Testis (tissue), 3 donors: Measurements from ENCODE around the gene SLC35B2. TPM values are rescaled to one million over a fixed set of nuclear protein-coding genes. Genes with fewer than 3 reads are reported as not detected.

Experiments
- DNase-seq: peaks from one replicate; pipeline ENCODE4 v3.0.0-alpha.2; 2019
- H3K27ac ChIP-seq, 2 donors: fragments of 200-600 bp; sonication (generic); one replicate each; pipeline ENCODE4 v1.5.1; 2019
- H3K27me3 ChIP-seq: fragments of 200-600 bp; sonication (generic); one replicate; pipeline ENCODE4 v1.5.1; 2019
- H3K36me3 ChIP-seq: fragments of 200-600 bp; sonication (generic); one replicate; pipeline ENCODE4 v1.5.1; 2017; ENCODE audit warnings: low read depth; ENCODE audit errors: missing control alignments
- H3K4me1 ChIP-seq: fragments of 200-600 bp; sonication (generic); one replicate; pipeline ENCODE4 v1.5.1; 2019
- H3K4me3 ChIP-seq, 2 donors: fragments of 200-600 bp; sonication (generic); one replicate each; pipeline ENCODE4 v1.5.1; 2017 to 2019
- H3K9me3 ChIP-seq: fragments of 200-600 bp; sonication (generic); one replicate; pipeline ENCODE4 v1.5.1; 2017
- CTCF ChIP-seq, 3 experiments: fragments of 450-650 bp in 2 of 3; fragments of 200-600 bp in 1 of 3; sonication (generic) in 1 of 3; IDR thresholded peaks; one replicate each; pipeline ENCODE4 v1.5.1; 2016 to 2019; ENCODE audit warnings: antibody characterized with exemption in 3 of 3, mild to moderate bottlenecking in 2 of 3, moderate library complexity in 1 of 3
- POLR2A ChIP-seq: fragments of 450-650 bp; IDR thresholded peaks from one replicate; pipeline ENCODE4 v1.6.1; 2017; ENCODE audit warnings: antibody characterized with exemption, mild to moderate bottlenecking, moderate library complexity
- WGBS, 2 donors: methylation state at CpG; one replicate each; pipeline ENCODE4 v1.1.5; 2018; 5-methylcytosine and 5-hydroxymethylcytosine counted together
- intact Hi-C: fragments of 100-400 bp; cut with DNase I; formaldehyde crosslinking; loops from one replicate; pipeline ENCODE4 v1.15.1; 2023; ENCODE audit warnings: low total_unique reads
- polyA plus RNA-seq: library from polyadenylated mRNA; stranded (reverse); fragments of 350-450 nt; fragmentation: Illumina TruSeq; extraction: RNeasy Lipid Tissue Mini Kit (QIAGEN cat#74804); gene quantifications from one replicate; pipeline ENCODE4 v1.2.3, GENCODE V29; 2014; ENCODE audit warnings: low read depth, low replicate concordance; ENCODE audit not compliant: insufficient read depth
- total RNA-seq, 2 donors: library from RNA; depleted of rRNA; stranded (reverse); fragments of >200 nt; gene quantifications; one replicate each; pipeline ENCODE4 v1.2.3, GENCODE V29; 2016

Gene SLC35B2
- total and polyA plus RNA-seq, 3 donors from 2014 or later: 32.1 to 49.8 (median 42.4) TPM

- intact Hi-C loops: no loop called here
- Histone ChIP-seq H3K4me3 (peak within 1 kb of the TSS; percentile 100), H3K36me3 (no peaks in the 10 kb centered on the region), H3K27me3 (no peaks in the 10 kb centered on the region), H3K27ac (peak within 1 kb of the TSS; percentile 100), H3K4me1 (peaks cover 9% of the 10 kb centered on the region), H3K9me3 (no peaks in the 10 kb centered on the region)
- TF ChIP-seq POLR2A (peak; percentile 75), CTCF (IDR thresholded peaks at IDR 0.05) (peak in 2 of 3 experiments; percentile 16 to 27)
- 0 to 1% methylated on average over 32 to 33 of the region's 34 CpGs for WGBS, 2 donors
- peak; percentile 98 for DNase-seq
These were observed 10.5 kb downstream of the SLC35B2 start, which contains the start of gene HSP90AB1 for GRCh38 chr6:44246663-44247337. HSP90AB1 (plus strand) TSS chr6:44247101; CDS start chr6:44248630, 1,529 bp downstream.

DNA sequence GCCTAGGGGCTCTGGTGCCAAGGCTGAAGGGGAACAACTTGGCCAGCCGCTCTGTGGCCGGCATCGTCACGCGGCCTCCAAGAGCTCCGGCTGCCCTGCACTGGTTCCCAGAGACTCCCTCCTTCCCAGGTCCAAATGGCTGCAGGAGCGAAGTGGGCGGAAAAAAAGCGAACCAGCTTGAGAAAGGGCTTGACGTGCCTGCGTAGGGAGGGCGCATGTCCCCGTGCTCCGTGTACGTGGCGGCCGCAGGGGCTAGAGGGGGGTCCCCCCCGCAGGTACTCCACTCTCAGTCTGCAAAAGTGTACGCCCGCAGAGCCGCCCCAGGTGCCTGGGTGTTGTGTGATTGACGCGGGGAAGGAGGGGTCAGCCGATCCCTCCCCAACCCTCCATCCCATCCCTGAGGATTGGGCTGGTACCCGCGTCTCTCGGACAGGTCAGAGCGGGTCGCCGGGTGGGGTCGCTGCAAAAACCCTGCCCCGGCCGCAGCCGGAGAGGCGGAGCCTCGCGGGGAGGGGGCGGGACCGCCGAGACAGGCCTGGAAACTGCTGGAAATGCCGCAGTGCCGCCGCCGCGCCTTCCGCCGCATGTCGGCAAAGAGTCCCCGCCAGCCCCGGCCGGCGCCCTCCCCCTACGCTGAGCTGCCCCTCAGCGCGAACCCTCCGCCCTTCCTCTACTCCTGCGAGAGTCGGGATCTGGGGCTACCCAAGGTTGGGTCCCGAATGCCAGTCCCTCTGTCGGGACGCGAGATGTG is 11.2 kb downstream of the SLC35B2 start:
- intact Hi-C loops: no loop called here
- no peaks in the 10 kb centered on the region for H3K9me3 ChIP-seq
- peaks cover 9% of the 10 kb centered on the region for H3K4me1 ChIP-seq
- no peaks in the 10 kb centered on the region for H3K27me3 ChIP-seq
- H3K27ac ChIP-seq: peak overlapping the region; percentile 100
- H3K4me3 ChIP-seq: peak overlapping the region; percentile 100
- WGBS, 2 donors: 0 to 1% methylated on average over 47 to 56 of the region's 62 CpGs
- DNase-seq: peak; percentile 88
- TF ChIP-seq POLR2A: no peak
- TF ChIP-seq CTCF (IDR thresholded peaks at IDR 0.05): peak in 1 of 3 experiments; percentile 21
- H3K36me3 ChIP-seq: no peaks in the 10 kb centered on the region

- DNase-seq: no peak
- 40 to 50% methylated on average over 11 to 12 of the region's 12 CpGs for WGBS, 2 donors
- intact Hi-C loops: no loop called here
- Histone ChIP-seq H3K4me3 (peak overlapping the region; percentile 100), H3K27me3 (no peaks in the 10 kb centered on the region), H3K27ac (peak overlapping the region; percentile 100), H3K4me1 (peaks cover 9% of the 10 kb centered on the region), H3K9me3 (no peaks in the 10 kb centered on the region), H3K36me3 (no peaks in the 10 kb centered on the region)
- no peak for TF ChIP-seq CTCF (IDR thresholded peaks at IDR 0.05)
- TF ChIP-seq POLR2A: no peak
These were observed 11.9 kb downstream of the SLC35B2 start for GRCh38 chr6:44245391-44245911.

- Histone ChIP-seq H3K27me3 (no peaks in the 10 kb centered on the region), H3K4me1 (peaks cover 4% of the 10 kb centered on the region), H3K9me3 (no peaks in the 10 kb centered on the region), H3K4me3 (no peak overlapping the region), H3K36me3 (no peaks in the 10 kb centered on the region), H3K27ac (no peak overlapping the region)
- no peak for DNase-seq
- TF ChIP-seq CTCF (IDR thresholded peaks at IDR 0.05): no peak
- TF ChIP-seq POLR2A: no peak
- intact Hi-C loops: no loop called here
- WGBS, 2 donors: 93 to 94% methylated on average over 7 of the region's 7 CpGs
These were observed 14.0 kb downstream of the SLC35B2 start for GRCh38 chr6:44243345-44243744.
